Putamen (tissue), 1 donor: ENCODE measurements around the gene UBE3D.
"Not testable (repeated sequence)": the region's sequence is repeated elsewhere in the genome, so short reads cannot be mapped to it uniquely, and the experiment has no call there.

ENCODE experiments used
- DNase-seq: peaks from one replicate; pipeline ENCODE4 v3.0.0-alpha.2; 2016; ENCODE audit warnings: low spot score

The UBE3D gene

DNA sequence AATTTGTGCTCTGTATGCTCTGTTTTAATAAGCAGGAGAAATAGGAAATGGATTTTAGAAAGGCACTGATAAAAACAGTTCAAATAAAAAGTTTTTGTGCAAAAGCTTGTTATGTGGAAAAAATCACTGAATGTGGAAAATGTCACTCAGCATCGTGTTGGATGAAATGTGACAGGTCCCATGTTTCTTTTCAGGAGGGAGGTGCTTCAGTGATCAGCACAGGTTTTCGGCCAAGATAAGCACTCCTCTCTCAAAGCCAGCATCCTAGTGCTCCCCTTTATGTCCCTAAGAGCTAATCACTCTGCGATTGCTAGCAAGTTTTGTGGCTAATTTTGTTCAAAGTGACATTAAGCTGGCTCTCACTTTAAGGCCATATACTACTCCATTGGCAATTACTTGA, 12.0 kb downstream of the UBE3D start:
- no peak for DNase-seq

DNA sequence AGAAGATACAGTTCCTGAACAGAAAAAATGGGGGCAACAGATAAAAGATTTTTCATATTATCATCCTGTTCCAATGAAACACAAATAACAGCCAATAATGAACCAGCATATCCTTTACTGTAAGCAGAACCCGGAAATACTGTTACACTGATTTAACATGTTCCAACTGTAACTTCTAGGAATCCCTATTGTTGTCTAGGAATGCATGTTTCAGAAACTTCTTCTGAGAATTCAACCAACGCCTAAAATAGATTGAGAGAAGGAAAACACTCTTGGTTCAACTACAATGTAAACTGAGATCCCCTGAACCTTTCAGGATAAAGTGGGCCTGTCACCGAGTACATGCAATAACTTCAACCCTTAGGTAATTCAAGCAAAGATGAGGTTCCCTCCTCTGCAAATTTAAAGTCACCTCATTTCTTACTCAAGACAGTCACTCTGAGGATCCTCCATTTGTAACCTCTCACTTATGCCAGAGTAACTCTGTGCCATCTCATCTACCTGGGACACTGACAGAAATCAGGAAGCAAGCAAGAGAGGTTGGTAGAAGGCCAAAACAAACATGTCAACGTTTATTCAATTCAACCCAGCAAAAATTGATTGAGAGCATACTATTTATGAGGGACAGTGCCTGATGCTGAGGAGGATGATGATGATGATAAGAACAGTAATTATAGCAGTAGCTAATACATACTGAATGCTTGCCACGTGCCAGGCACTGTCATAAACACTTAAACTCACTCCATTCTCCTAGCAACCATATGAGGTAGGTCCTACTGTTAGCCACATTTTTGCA, 14.1 kb downstream of the UBE3D start:
- DNase-seq: no peak

DNA sequence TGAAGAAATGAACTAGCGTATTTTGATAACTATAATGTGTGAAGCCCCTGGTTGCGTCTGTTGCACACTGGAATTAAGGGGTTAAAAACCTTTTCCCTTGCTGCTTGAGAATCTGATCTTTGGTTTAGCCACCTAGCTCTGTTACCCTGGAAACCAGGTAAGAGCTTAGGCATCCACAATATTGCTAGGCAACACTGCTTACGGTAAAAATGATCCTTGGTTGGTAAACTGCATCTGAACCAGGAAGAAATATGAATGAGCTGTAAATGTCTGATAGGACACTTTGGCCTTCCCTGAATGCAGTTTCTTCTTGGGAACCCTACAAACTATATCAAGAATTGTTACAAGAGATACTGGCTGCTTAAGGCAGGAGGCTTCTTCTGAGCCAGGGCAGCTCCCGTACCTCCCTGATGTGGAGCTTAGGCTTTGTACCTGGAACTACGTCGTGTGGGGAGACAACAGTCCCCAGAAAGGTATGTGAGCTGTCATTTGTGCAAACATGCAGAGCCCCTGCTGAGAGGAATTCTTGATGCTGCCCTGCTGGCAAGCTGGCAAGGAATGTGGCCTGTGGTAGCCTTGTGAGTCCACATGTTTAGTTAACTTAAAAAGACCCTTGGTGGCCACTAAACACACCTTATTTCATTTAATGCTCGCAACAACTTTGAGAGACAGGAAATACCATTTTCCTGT, 18.4 kb downstream of the UBE3D start:
- peak; percentile 27 for DNase-seq

GRCh38 chr6:83044091-83044768, 21.4 kb downstream of the UBE3D start:
- DNase-seq: no peak

GRCh38 chr6:83042467-83043053, 23.1 kb downstream of the UBE3D start:
- no peak for DNase-seq

DNA sequence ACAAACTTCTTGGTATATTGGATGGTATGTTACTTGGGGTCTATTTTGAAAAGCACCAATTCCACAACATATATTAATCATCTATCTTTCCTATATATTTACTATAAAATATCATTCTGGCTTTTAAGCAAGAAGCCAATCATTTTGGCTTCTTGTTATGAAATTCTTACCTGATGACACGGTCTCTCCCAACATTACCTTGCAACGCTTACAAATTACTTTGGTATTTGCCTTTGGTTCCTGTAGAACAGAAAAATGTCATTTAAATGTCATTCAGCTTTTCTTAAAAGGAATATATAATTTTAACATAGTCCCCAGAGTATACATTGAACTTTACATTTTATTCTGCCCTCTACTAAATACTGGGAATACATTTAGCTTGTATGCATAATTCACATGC, 27.4 kb downstream of the UBE3D start:
- DNase-seq: no peak

DNA sequence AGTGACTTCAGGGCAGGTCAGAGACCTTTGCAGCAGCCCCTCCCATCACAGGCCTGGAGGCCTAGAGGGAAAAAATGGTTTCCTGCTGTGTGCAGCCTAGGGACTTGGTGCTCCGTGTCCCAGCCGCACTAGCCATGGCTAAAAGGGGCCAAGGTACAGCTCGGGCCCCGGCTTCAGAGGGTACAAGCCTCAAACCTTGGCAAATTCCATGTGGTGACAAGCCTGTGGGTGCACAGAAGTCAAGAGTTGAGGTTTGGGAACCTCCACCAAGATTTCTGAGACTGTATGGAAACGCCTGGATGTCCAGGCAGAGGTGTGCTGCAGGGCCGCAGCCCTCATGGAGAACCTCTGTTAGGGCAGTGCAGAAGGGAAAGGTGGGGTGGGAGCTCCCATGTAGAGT, 34.0 kb downstream of the UBE3D start:
- DNase-seq: no peak

GRCh38 chr6:83019741-83020140, 45.9 kb downstream of the UBE3D start:
- DNase-seq: no peak

GRCh38 chr6:83011131-83011530, 54.5 kb downstream of the UBE3D start:
- not testable (repeated sequence) for DNase-seq

DNA sequence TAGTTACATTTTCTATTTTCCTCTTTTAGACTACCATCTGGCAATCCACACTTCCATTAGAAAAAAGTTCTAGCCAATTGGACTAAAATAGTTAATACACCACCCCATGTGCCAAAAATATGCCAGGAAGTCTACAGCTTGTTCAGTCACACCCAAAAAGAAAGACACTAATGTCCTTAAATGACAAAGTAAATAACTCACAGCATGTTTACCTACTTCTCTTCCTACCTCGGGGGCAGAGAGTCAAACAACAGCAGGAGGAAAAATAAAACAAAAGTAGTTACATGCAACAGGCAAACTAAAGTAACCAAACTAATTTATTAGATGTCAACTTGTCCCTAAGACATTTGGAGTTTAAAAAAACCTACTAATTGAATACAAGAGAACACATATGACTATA, 57.0 kb downstream of the UBE3D start:
- DNase-seq: no peak

- DNase-seq: no peak
Observed at GRCh38 chr6:83006270-83006905, 59.3 kb downstream of the UBE3D start.

- no peak for DNase-seq
Observed at GRCh38 chr6:82996156-82996555, 69.5 kb downstream of the UBE3D start.

DNA sequence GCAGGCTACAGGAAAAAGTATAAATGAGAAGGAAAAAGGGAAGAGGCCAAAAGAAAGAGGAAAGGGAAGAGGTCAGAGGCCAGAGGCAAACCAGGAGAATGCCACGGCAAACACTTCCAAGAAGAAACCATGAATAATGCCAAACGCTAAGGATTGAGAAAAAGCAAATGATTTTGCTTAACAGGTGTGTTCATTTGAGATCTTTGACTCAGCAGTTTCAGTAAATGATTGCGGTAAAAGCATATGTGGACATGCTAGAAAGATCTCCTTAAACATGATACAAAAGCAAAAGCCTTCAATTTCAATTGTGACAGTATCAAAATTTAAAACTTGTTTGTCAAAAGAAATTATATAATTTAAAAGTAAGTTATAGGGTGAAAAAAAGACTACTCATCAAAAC, 70.6 kb downstream of the UBE3D start:
- no peak for DNase-seq

- no peak for DNase-seq
Observed at GRCh38 chr6:82989736-82990290, 75.8 kb downstream of the UBE3D start.

DNA sequence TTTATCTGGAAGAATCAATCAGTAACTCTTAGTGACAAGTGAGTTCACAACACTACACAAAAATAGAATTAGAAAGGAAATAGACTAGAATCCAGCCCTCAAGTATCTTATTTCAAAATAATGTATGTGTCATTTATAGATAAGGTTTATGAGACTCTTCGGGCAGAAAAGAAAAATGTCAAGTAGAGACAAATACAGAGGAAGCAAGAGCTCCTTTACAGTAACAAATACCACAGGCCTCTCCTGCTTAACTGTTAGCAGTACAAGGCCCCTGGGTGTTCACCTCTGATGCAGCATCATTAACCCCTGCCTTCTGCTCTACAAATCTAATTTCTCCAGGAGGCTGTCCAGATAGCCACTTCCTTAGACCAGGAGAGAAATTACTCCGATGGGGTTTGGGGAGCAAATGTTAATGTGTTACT, 76.7 kb downstream of the UBE3D start:
- DNase-seq: no peak

- DNase-seq: no peak
Observed at GRCh38 chr6:82987951-82988350, 77.7 kb downstream of the UBE3D start.

DNA sequence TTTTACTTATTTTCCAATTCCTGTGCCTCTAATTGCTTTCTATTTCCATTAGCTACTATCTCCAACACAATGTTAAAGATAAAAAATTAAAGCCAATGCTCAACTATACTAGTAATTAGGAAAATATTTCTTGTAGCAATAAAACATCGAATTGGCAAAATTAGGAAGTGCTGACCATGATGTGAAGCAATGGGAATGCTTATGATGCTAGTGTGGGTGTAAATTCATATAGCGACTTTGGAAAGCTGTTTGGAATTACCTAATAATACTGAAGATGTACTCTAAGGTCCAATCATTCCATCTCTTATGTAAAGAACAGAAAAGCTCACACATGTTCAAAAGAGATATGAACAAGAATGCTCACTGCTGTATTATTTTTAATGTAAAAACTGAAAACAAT, 78.2 kb downstream of the UBE3D start:
- no peak for DNase-seq

- no peak for DNase-seq
Observed at GRCh38 chr6:82984720-82985119, 80.9 kb downstream of the UBE3D start.

GRCh38 chr6:82980086-82980485, 85.6 kb downstream of the UBE3D start:
- DNase-seq: no peak

GRCh38 chr6:82979657-82980056, 86.0 kb downstream of the UBE3D start:
- no peak for DNase-seq

DNA sequence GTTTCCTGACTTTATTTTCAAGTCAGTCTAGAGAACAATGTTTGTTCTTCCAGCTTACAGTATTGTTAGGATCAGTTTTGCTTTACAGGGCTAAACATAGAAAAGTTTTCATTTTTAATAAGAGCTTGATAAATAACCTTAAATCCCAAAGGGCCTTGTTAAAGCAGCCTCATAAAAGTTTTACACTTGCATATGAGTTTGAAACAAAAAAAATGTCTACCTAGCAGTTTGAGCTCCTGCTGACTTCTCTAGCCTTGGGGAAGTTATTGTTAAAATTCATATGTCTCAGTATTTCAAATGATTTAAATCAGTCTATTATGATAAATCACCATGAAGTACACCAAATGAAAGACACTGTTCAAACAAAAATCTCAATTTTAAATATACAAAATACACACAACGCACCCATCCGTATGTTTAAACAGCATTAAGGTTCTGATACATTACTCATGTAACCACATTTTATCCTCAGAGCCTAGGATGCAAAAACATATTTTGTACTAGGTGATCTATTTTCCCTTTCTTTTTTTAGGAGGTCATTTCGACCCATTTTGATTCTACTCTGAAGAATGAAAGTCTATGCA, 87.2 kb downstream of the UBE3D start:
- DNase-seq: no peak

- no peak for DNase-seq
Observed at GRCh38 chr6:82976179-82976578, 89.5 kb downstream of the UBE3D start.
